ENCODE data around the gene KRT83. TPM values are rescaled to one million over a fixed set of nuclear protein-coding genes. Genes with fewer than 3 reads are reported as not detected.

KRT83 gene
- polyA plus RNA-seq, 1 of the 3 experiments (the other 2 are of a cell fraction) = 0.03 TPM

DNA sequence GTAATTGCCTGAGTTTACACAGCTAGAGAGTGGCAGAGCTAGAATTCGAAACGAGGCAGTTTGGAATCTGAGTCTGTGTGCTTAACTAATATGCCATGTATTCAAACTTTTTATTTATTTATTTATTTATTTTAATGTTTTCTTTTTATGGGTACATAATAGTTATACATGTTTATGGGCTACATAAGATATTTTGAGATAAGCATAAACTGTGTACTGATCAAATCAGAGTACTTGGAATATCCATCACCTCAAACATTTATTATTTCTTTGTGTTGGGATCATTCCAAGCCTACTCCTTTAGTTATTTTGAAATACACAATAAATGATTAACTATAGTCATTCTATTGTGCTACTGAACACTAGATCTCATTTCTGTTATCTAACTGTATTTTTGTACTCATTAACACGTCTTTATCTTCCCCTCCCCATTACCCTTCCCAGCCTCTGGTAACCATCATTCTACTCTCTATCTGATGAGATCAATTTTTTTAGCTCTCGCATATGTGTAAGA lies 22.5 kb downstream of the KRT83 start:
- ChIA-PET POLR2A (no interaction called here), CTCF (interaction anchor here (1.0 to 1.9 kb wide), 4 partner anchors 10 to 20 kb away, joined by 3 to 4 read pairs (median 4); no protein-coding TSS in a partner anchor)
- DNase-seq = no peak
- H3K27me3 ChIP-seq (ENCODE audit: insufficient read depth) = no peaks in the 10 kb centered on the region
- 38% methylated on average over 4 of the region's 4 CpGs for WGBS (ENCODE audit: low lambda C conversion rate)
- no peaks in the 10 kb centered on the region; a peak in 1 of 4 replicates for H3K4me1 ChIP-seq (ENCODE audit: control insufficient read depth in 1 of 2, insufficient read depth in 2 of 2, low read depth in 1 of 2, low read length in 1 of 2)
- H3K9ac ChIP-seq = no peak overlapping the region
- H3K9me3 ChIP-seq = no peaks in the 10 kb centered on the region
- no peak overlapping the region for H3K4me3 ChIP-seq (ENCODE audit: low read depth in 2 of 2, low read length in 1 of 2)
- H3K79me2 ChIP-seq (ENCODE audit: insufficient read depth) = no peaks in the 10 kb centered on the region
- TF ChIP-seq, protein P1, sequence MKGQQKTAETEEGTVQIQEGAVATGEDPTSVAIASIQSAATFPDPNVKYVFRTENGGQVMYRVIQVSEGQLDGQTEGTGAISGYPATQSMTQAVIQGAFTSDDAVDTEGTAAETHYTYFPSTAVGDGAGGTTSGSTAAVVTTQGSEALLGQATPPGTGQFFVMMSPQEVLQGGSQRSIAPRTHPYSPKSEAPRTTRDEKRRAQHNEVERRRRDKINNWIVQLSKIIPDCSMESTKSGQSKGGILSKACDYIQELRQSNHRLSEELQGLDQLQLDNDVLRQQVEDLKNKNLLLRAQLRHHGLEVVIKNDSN (IDR thresholded peaks at IDR 0.05; ENCODE audit: borderline replicate concordance, low read depth) = no peak
- TF ChIP-seq JUND (IDR thresholded peaks at IDR 0.05) (no peak), FOXM1 (IDR thresholded peaks at IDR 0.05; ENCODE audit: low read depth) (no peak), EZH2phosphoT487 (IDR thresholded peaks at IDR 0.05; ENCODE audit: borderline replicate concordance, low read depth) (no peak), TEAD4 (IDR thresholded peaks at IDR 0.05; ENCODE audit: borderline replicate concordance, insufficient read depth) (no peak), ELF1 (IDR thresholded peaks at IDR 0.05) (no peak)
- H2AFZ ChIP-seq (ENCODE audit: low read depth) = no peak overlapping the region
- H4K20me1 ChIP-seq (ENCODE audit: insufficient read depth) = no peaks in the 10 kb centered on the region
- H3K27ac ChIP-seq (ENCODE audit: low read depth in 2 of 2, low read length in 1 of 2) = no peak overlapping the region
- no peak overlapping the region for H3K4me2 ChIP-seq
- H3K9me2 ChIP-seq = no peaks in the 10 kb centered on the region
- H3F3A ChIP-seq (replicated peaks; ENCODE audit: insufficient read depth) = no peaks in the 10 kb centered on the region
- H3K36me3 ChIP-seq (replicated peaks in 1 of 2; ENCODE audit: control insufficient read depth in 1 of 2, insufficient read depth in 2 of 2, low read length in 1 of 2) = no peaks in the 10 kb centered on the region

DNA sequence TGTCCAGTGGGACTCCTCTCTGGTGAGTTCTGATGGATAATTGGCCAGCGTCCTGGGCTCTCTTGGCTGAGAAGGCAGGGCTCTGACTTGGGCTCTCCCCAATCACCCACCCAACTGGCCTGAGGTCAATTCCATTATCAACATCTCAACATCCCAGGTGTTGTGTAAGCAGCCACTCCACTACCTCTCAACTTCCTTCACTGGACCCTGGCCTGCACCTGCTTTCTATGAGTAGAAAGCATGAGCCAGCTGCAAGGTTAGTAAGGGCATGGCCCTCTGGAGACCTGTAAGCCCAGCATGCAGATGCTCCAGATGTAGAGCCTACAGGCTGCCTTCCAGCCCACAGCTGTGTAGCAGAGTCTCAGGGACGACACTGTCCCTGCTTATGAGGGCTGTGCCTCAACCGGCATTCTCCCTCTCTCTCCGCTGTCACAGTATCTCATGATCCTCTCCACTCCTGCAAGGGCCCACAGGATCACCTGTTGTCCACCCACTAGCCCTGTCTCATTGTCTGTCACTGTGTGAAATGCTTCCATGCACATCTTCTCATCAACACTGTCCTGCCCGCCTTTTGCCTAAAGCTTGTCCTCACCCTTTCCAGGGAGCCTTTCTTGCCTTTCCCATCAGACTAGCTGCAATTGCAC lies 24.5 kb downstream of the KRT83 start:
- ChIA-PET CTCF (interaction anchor here (0.8 to 3.3 kb wide), 9 partner anchors 9 to 139 kb away, joined by 3 to 25 read pairs (median 3); no protein-coding TSS in a partner anchor), POLR2A (no interaction called here)
- H3K27ac ChIP-seq (ENCODE audit: low read depth in 2 of 2, low read length in 1 of 2) = no peak overlapping the region
- 75% methylated on average over 5 of the region's 5 CpGs for WGBS (ENCODE audit: low lambda C conversion rate)
- TF ChIP-seq EP300 (IDR thresholded peaks at IDR 0.05; ENCODE audit: borderline replicate concordance in 1 of 2, low read depth in 1 of 2, low read length in 1 of 2) = no peak
- no peaks in the 10 kb centered on the region for H3K9me2 ChIP-seq
- no peaks in the 10 kb centered on the region for H3K79me2 ChIP-seq (ENCODE audit: insufficient read depth)
- no peaks in the 10 kb centered on the region for H4K20me1 ChIP-seq (ENCODE audit: insufficient read depth)
- peaks cover 0 to 2% of the 10 kb centered on the region in 2 experiments; a peak in 1 of 4 replicates for H3K4me1 ChIP-seq (ENCODE audit: control insufficient read depth in 1 of 2, insufficient read depth in 2 of 2, low read depth in 1 of 2, low read length in 1 of 2)
- no peak overlapping the region for H3K4me2 ChIP-seq
- no peaks in the 10 kb centered on the region for H3K36me3 ChIP-seq (replicated peaks in 1 of 2; ENCODE audit: control insufficient read depth in 1 of 2, insufficient read depth in 2 of 2, low read length in 1 of 2)
- H3K27me3 ChIP-seq (ENCODE audit: insufficient read depth) = no peaks in the 10 kb centered on the region
- no peak overlapping the region for H2AFZ ChIP-seq (ENCODE audit: low read depth)
- H3K9me3 ChIP-seq = no peaks in the 10 kb centered on the region
- no peak overlapping the region for H3K9ac ChIP-seq
- no peak overlapping the region for H3K4me3 ChIP-seq (ENCODE audit: low read depth in 2 of 2, low read length in 1 of 2)
- H3F3A ChIP-seq (replicated peaks; ENCODE audit: insufficient read depth) = peaks cover 6% of the 10 kb centered on the region
- DNase-seq = no peak

DNA sequence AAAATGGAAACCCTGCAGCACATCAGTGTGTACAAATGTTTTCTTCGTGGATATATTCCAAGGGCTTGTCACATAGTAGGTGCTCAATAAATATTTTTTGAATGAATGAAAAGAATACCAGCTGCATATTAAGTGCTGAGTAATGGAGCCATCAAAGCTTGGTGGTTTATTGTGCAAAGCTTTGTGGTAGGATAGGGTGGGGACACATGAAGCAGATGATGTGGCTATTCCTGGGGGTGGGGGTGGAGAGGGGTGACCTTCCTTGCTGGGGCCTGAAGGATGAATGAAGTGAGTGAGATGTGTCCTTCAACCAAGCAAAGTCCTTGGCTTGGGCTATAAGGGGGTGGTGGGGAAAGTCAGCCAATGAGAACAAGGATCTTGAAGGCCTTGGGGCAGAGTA lies 25.5 kb downstream of the KRT83 start:
- ChIA-PET POLR2A (no interaction called here), CTCF (interaction anchor here (0.8 to 3.3 kb wide), 7 partner anchors 9 to 157 kb away, joined by 3 to 25 read pairs (median 3); no protein-coding TSS in a partner anchor)
- Histone ChIP-seq H3K9me2 (no peaks in the 10 kb centered on the region), H4K20me1 (ENCODE audit: insufficient read depth) (no peaks in the 10 kb centered on the region), H3F3A (replicated peaks; ENCODE audit: insufficient read depth) (peaks cover 6% of the 10 kb centered on the region), H2AFZ (ENCODE audit: low read depth) (no peak overlapping the region), H3K36me3 (replicated peaks in 1 of 2; ENCODE audit: control insufficient read depth in 1 of 2, insufficient read depth in 2 of 2, low read length in 1 of 2) (no peaks in the 10 kb centered on the region), H3K9me3 (no peaks in the 10 kb centered on the region), H3K79me2 (ENCODE audit: insufficient read depth) (no peaks in the 10 kb centered on the region), H3K27ac (ENCODE audit: low read depth in 2 of 2, low read length in 1 of 2) (no peak overlapping the region), H3K9ac (no peak overlapping the region), H3K4me2 (no peak overlapping the region), H3K4me3 (ENCODE audit: low read depth in 2 of 2, low read length in 1 of 2) (no peak overlapping the region), H3K4me1 (ENCODE audit: control insufficient read depth in 1 of 2, insufficient read depth in 2 of 2, low read depth in 1 of 2, low read length in 1 of 2) (peaks cover 0 to 4% of the 10 kb centered on the region in 2 experiments; a peak in 1 of 4 replicates), H3K27me3 (ENCODE audit: insufficient read depth) (no peaks in the 10 kb centered on the region)
- 29% methylated on average over 1 of the region's 1 CpG for WGBS (ENCODE audit: low lambda C conversion rate)
- DNase-seq = no peak
- TF ChIP-seq MXI1 (IDR thresholded peaks at IDR 0.05; ENCODE audit: low read depth, low read length) (no peak), RFX5 (IDR thresholded peaks at IDR 0.05; ENCODE audit: low read length) (no peak)

All from SK-N-SH (cell line).